Cerebellar cortex (tissue), 1 donor: Measurements from ENCODE around the gene ANKRD23.
A peak's percentile ranks its signal among the peaks of the same experiment; 100 is the strongest.

Experiments
- DNase-seq: peaks from one replicate; pipeline ENCODE4 v3.0.0-alpha.2; 2015; ENCODE audit warnings: low spot score

Gene ANKRD23

DNA sequence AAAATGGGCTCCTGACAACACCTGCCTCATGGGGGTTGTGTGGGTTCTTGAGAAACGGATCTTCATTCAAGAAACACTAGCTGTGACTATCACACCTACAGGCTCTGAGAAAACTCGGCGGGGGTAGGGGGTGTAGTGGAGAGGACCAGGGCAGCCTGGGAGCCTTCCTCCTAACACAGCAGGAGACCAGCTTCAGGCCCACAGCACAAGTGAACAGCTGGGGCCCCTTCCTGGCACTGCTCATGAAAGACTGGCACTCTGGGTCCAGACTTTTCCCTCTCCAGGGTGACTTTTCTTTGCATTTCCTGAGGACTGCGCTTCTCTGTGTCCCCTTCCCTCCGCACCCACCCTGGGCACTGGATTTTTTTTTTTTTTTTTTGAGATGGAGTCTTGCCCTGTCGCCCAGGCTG is 33.2 kb upstream of the ANKRD23 start:
- no peak for DNase-seq

DNA sequence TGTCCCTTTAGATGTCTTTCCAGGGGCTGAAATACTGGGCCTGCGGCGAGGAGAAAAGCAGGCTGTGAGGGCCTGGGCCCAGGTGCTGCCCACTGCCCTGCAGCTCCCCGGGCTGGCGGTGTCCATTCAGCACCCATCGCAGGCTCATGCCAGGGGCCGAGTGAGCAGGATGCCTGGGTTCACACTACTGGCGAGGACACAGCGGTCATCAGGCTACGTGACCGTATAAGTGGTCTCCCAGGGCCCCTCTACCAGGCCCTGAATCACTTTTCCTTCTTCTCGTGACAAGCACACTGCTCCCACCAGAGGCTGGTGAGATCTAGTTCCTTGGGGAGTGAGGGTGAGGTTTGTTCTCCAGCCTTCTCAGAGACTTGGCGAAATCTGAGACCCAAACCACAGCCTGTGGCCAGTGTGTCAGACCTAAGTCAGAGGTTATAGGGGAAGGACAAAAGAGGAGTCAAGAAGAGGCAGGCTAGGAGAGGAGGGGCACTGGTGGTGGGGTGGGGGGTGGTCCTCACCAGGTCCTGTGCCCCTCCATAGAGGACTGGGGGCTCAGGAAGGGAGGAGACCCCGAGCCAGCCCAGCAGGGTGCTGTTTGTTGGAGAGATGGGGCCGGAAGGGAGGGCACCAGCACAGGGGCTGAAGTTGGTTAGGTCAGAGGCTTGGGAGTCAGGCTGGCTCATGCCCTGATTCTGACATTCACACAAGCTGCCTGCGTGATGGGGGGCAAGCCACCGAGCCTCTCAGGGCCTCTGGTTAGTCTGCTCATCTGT is 32.6 kb upstream of the ANKRD23 start:
- DNase-seq: no peak

DNA sequence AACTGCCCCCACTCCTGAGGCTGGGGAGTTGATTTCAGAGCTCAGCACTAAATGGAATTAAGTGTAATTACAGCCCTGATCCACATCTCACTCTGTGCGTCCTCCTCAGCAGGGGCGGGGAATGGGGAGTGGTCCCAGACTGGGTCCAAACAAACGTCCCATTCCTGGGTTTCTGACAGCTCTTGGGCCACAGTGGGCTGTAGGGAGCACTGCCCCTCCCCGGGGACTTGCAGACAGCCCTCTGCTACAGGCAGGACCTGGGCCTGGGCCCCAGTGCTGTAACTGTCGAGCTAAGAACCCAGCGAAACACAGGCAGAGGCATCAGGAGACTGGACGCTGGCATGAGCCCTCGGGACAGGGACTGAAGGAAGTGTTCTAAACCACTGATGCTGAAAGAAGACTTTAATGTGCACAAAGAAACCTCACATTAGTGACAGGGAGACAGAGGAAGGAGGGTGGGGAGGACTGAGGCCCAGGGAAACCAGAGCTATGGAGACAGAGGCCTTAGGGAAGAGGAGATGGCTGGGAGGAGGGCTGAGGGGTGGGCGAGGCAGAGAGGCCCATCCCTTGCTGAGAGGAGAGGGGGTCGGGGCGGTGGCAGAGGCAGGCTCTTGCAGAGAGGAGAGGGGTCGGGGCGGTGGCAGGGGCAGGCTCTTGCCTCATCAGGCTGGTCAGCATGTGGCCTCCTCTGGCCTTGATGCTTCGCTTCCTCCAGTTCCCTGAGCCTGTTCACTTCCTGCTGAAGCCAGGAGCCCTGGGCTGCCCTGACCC is 31.9 kb upstream of the ANKRD23 start:
- no peak for DNase-seq

DNA sequence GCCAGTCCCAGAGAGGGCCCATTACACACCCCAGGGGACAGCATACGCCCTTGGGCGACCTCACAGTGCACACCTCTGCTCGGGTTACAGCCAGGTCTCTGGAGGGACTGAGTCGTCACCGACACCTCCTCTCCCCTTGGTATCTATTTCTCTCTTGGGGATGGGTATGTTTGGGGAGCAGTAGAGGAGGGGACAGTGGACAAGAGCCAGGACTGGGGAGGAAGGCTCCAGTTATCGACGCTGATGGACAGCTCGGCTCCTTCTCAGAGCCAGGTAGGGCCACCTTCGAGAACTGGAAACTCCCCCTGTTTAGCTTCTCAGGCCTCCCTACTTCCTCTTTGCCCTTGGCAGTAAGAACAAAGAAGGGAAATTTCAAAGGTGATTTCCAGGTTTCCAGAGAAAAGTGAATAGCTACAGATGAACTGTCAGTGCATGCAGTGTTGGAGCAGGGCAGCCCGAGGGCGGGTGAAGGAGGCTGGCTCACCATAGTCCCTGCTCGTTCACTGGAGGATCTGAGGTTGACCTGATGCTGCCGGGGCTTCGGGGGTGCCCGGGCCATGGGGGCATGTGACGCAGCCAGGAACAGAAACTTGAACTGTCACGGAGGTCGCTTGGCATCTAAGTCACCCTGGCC is 30.5 kb upstream of the ANKRD23 start:
- no peak for DNase-seq

DNA sequence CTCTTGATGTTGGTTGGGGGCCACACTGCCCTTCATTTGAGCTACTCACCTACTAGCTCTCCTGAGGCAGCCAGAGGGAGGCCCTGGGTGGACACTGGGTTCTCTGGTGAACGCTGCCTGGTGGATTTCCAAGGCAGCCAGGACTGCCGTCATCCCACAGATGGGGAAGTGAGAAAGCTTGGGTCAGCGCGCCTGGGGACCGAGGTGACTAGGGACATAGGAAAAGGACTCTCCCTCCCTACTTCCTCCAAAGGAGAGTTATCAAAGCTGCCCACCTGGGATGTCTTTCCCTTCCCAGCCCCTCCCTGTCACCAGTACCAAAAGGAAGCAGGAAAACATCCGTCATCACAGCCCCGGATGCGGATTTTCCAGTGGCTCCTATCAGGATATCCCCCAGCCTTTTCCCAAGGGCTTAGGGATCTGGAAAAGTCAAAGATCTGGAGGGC is 29.9 kb upstream of the ANKRD23 start:
- no peak for DNase-seq

DNA sequence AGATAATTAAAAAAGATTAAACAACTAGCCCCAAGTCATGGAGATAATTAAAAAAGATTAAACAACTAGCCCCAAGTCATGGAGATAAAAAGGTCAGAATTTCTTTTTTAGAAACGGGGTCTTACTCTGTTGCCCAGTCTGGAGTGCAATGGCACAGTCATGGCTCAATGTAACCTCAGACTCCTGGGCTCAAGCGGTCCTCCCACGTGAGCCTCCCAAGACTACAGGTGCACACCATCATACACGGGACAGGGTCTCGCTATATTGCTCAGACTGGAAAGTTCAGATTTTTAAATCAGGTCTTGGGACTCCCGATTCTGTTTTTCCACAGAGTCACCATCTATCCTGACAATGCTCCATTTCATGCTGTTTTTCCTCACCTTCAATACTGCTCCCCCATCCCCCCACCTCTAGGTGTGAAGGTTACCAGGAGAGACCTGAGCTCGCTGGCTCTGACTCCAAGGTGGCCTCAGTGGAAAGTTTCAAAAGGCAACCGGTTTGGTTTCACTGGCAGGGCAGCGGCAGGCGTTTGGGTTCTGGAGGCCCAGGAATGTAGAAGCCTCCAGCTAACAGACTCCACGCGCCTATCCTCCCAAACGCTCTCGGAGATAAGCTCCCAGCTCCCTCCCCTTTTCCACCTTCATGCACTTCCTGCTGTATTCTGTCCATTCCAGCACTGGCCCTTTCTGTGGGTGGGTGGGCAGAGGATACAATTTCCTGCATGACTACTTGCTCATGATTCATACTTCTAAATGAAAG is 28.9 kb upstream of the ANKRD23 start:
- no peak for DNase-seq

DNA sequence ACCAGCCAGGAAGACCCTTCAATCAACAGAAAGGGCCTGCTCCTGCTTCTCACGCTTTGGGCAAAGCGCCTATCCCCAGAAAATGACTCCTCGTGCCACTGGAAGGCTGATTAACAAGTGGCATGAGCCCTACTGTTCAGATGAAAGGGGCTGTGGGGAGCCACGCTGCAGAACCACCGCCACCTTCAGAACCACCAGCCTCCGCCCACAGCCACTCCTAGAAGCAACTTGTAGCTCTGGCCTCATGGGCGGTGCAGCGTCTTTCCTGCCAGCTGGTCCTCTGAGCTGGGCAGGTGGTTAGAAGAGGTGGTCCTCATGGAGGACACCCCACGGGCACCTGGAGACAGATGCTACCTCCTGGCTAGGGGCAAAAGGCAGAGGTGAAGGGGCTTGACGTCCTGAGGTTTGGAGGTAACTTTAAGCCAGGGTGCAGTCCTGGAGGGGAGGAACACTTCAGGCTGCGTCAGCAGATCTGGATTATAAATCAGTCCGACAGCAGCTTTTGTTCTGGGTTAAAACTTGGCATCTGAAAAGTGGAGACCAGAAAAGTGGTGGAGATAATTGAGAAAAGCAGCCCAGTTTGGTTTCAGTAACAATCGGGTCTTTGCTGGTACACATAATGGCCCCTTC is 26.9 kb upstream of the ANKRD23 start:
- peak; percentile 58 for DNase-seq

DNA sequence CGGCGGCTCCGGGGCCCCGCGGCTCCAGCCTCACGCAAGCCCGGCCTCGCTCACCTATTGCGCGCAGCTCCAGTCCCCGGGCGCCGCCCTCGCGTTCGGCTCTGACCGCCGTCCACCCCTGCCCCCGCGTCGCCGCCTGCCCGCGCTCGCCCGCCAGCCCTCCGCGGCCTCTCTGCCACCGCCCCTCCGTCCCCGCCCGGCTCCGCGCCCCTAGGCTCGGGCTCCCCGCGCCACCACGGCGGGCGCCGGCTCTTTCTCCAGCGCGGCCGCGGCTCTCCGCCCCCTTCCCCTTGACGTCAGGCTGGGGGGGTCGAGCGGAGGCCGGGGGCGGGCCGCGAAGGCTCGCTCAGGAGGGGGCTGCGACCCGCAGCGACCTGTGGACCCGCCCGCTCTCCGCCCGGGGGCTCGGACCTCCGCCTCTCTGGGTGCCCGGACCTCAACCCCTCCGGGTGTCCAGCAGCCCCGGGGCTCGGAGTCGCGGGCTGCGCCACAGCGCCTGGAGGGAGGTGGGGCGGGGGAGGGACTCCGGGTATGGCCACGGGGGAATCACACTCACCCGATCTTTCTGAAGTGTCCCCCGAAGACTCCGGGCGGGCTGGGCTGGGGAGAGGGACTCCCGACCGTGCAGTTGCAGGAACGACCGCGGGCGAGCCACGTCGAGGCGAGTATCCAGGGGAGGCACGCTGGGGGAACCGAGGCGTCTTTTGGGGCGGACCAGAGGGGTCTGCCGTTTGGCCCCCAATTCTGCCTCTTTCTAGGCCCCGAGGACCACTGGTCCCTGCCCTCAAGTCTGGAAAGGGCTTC is 26.2 kb upstream of the ANKRD23 start, which contains the start of gene SEMA4C:
Gene SEMA4C, minus strand, starts transcription at position 259 of the 804 bp plus-strand sequence. CDS start 2,194 bp downstream, outside the sequence.
- DNase-seq: no peak

DNA sequence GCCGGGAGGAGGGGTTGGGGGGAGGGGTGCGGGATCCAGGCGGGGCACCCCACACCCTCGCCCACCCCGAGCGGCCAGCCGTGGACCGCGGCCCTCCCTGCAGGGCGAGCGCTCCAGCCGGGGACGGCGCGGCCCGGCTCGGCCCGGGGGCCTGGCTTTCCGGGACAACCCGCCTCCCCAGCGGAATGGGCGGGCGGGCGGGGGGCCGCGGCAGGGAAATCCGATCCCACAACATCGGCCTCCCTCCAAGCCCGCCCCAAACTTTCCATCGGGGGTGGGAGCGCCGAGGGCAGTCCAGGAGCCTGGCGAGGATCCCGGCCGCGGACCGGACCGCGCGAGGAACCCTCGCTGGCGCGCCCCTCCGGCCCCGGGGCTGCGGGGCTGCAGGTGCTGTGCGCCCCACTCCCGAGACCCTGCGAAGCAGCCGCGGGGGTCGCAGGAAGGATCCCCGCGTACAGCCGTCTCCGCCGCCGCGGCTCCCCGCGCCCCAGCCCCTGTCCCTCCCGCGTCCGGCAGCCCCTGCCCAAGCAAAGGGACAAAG is 25.5 kb upstream of the ANKRD23 start:
- no peak for DNase-seq

DNA sequence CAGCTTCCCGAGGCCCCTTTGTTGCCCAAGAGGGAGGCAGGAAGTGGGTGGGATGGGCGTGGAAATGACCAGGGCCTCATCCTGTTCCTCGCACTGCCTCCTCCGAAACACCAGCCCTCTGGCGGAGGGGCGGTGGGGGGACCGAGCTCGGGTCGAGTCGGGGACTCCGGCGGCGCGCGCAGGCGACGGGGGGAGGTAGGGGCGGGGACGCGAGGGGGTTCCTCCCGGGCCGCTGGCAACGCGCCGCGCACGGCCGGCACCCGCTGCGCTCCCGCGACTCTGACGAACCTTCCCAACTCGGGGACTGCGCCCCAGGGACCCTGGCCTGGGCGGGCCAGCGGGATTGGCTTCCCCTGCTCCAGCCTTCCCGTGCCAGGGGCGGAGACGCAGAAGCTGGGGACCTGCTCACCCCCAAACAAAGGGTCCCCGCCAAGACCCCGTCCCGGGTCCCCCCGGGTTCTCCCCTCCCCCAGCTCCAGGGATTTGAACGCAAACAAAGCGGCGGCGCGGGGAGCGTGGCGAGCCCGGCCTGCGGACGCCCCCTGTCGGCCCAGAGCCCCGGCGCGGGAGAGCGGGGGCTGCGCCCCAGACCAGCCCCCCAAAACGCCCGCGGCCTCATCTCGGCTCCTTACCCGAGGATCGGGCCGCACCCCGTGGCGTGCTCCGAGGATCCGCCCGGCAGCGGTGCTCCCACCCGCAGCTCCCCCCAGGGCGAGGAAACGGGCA is 24.9 kb upstream of the ANKRD23 start:
- peak; percentile 74 for DNase-seq

DNA sequence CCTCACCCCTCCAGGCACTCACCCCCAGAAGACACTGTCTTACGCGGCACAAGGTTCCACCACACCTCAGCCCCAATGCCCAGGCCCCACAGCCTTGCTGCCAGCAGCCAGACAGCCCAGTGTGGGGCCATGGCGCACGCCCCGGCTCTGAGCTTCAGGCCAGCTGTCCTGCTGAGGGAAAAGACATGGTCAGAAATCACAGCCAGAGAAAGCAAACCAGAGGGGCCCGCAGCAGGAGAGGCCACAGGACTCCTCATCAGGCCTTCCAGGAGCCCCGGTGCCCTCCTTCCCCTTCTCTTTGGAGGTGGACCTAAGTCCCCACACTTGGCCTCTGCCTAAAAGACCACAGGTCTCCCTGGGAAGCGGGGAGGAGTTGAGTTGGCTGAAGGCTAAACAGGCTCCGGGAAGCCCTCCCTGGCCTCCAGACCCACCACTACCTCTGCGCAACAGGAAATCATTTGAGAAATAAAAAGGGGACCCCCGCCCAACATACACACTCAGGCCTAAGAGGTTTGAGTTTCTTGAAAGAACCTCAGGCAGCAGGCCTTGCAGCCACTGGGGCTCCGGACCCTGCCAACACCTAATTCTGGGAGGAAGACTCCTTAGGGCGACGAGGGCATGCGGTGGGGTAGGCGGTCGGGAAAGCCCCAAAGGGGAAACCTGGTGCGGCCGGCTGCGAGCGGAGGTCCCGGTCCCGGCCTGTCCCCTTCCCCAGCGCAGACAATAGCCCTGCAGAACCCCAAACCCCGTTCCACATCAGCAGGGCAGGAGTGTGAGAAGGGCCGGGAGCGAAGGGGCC is 24.1 kb upstream of the ANKRD23 start:
- peak; percentile 80 for DNase-seq

DNA sequence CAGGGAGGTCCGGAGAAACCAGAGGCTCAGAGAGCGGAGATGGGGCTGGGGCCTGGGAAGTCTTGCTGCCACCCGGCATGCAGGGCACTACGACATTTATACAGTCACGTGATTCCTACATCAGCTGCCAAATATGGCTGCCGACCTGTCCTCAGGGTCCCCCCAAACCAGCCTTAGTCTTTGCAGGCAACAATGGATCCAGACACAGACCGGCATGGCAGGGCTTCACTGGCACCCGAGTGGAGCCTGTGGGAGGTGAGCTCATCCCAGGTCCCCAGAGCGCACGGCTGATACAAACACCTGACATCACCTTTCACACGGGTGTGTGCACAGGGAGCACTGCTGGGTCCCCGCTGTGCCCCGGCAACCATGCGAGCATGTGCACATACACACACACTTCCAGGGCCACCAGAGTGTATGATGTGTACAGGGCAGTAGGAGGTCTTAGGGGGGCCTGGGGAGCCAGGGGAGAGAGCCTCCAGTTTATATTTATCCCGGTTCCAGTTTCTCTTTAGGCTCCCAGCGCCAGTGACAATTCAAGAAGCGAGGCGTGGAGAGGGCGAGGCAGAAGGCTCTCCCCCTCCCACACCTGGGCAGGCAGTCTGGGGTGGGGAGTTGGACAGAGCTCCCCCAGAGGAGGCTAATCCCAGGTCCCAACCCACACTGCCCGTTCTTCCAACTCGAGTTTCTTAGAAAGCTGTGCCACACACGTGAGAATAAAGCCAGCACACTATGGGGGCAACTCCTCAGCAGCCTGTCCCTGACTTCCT is 23.4 kb upstream of the ANKRD23 start:
- peak; percentile 62 for DNase-seq

DNA sequence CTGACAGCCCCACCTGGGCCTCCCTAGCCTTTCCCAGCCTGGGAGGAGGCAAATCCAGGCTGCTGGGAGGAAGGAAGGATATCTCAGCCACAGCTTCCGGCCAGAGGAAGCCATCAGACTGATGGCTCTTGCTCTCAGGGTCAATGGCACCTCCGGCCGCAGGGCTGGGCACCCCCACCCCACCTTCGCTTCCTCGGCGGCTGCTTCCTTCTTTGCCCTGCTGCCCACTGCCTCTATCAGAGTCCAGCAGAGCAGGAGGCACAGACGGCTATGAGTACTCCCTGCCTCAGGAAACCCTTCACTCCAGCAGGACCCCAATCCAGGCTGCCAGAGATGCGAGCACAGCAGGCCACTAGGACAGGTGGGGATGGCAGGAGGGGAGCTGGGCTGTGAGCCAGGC is 22.8 kb upstream of the ANKRD23 start:
- DNase-seq: no peak

DNA sequence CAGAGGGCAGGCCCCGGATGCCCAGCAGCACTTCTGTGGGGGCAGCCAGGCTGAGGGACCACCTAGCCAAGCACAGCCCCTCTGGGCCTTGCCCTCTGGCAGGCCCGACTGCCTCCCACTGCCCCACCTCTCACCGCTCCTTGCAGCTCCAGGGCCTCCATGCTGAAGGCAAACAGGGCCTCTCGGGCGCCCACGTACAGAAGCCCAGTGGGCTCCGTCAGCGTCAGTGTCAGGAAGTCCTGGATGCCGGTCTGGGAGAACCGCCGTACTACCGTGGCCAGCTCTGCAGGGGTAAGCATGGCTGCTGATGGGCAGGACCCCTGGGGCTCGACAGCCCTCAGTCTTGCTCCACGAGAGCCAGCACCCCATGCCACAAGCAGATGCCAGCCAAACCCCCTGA is 22.3 kb upstream of the ANKRD23 start:
- DNase-seq: no peak

DNA sequence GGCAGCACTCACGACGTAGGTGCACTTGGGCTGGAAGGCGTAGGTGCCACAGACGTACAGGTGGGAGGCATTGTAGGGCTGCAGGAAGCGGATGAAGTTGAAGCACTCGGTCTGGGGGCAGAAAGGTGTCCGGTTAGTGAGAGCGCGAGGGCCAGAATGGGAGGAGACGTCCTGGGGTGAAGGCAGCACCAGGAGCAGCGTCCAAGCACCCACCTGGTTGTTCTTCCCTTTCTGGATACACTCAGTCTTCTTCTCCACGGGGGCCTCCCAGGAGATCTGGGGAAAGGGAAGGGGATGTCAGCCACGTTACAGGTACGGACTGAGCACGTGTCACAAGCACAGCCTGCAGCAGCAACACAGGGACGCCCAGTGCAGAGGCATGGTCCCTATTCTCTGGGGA is 21.8 kb upstream of the ANKRD23 start:
- no peak for DNase-seq

DNA sequence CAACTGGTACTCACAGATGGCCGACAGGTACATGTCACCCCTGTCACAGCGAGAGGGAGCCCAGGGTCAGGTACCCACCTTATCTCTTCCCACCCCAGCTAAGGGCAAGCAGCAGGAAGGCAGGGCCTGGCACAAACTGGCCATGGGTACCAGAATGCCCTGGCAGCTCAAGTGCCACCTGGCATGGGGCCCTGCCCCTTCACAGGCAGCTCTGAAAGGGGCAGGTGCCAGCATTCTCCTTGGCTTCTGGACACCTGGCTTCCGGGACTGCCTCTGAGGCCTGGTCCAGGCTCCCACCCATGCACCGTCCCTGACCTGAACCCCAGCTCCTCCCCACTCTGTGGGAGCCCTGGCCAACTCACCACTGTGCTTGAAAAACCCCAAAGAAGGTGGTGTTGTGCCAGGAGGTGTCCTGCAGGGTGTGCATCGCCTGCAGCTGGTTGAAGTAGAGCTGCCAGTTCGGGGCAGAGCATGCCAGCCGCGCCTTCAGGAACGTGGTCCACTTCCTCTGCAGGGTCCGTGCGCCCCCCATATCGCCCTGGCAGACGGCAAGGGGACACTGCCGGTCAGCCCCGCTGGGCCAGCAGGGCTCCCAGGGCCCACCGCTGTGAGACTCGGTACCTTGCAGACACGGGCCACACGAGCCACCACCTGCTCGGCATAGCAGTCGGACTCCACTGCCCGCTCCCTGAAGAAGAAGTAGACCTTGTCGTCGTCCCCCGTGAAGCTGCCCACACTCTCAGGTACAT is 20.7 kb upstream of the ANKRD23 start:
- peak; percentile 87 for DNase-seq

DNA sequence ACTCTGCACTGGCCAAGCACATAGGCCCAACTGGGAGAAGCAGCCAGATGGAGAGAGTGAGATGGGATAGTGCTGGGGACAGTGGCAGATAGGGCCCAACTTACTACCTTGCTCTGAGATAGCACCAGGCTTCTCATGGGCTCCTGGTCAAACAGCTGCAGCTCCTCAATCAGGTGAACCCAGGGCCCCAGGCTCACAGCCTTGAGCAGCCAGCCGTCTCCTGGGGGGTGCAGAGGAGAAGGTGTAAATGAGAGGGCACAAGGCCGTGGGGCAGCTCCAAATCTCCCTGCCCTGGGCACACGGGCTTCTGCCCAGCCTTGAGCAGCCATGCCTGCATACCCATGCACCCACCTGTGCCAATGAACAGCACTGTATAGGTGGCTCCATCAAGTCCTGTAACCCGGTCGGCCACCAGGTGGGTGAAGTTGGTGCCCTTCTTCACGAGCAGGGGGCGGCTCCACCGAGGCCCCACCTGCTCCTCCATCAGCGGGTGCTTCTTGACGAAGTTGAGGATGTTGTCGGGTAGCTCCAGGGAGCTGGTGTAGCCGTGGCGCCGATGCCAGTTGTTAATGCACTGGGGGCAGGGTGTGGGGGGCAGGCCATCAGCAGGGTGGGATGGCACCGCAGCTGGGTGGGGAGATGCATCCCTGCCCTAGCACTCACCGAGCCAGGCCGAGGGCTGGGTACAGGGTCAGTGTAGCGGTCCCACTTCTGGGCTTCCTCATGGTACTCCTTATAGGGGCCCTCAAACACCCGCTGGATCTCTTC is 19.9 kb upstream of the ANKRD23 start:
- DNase-seq: no peak
